ENCODE measurements around the gene AIG1. TPM values are rescaled to one million over a fixed set of nuclear protein-coding genes. Genes with fewer than 3 reads are reported as not detected.

AIG1 gene
- total RNA-seq, 1 donor from 2014 or later = 37.1 TPM

DNA sequence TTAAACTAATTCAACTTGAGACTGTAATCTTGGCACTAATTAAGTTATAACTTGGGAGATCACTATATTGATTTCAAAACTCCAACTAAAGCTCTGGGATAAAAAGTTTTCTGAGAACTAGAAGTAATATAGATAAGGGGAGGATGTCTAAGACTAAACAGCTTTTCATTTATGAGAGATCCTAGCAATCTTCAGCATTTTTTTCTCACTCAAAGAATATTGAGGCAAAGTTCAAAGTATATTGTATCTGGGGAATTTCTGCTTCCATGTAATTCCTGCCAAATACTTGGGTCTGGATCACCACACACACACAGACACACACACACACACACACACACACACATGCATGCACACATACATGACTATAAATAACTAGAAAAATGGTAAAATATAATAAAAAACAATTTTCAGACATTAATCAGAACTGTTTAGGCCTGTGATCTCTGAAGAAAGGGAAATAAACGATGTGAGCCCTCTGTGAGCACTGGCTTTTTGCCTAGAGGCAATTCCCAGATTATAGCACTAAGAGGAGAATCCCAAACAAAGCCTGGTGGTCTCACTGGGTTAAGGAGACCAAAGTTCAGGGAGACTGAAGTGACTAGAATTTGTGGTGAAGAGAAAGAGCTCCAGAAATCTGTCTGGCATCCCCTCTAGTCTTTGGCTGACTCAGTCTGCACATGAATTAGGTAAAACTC lies 297.0 kb downstream of the AIG1 start:
- H3K27ac Mint-ChIP-seq = no peak overlapping the region
- H2AFZ ChIP-seq (replicated peaks) = no peak overlapping the region

DNA sequence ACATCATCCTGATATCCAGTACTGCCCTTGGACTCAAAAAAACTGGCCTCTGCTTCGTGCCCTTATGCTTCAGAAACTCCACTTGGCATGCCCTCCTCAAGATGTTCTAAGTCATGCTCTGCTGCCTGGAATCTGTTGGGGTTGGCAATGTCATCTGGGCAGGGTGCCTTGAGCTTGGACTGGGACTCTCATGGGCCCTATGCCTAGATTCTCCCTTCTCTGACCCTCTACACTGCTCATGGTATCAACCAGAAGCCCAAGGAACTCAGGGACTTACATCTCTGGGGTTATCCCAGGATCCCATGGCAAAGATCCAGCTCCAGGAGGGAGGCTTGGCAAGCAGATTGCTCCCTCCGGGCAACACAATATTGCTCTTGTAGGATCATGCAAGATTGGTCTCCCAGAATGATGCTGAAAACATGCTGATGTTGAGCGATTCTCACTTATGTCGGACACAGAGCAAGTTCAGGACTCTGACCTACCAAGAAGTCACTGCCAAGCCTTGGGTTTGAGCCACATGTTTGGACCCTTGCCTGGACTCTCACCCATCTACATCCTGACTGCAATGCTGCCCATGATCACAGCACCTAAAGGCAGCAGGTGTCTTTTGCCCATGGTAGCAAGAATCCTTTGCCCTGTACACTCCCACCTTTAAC lies 301.0 kb downstream of the AIG1 start:
- H2AFZ ChIP-seq (replicated peaks) = no peak overlapping the region
- Mint-ChIP-seq H3K27me3 (ENCODE audit: insufficient read depth, low read depth) (no peaks in the 10 kb centered on the region), H3K27ac (no peak overlapping the region), H3K4me1 (no peaks in the 10 kb centered on the region), H3K36me3 (no peaks in the 10 kb centered on the region), H3K4me3 (no peak overlapping the region), H3K9me3 (no peaks in the 10 kb centered on the region)
- H4K20me1 ChIP-seq (ENCODE audit: low read depth) = no peaks in the 10 kb centered on the region
- no peak for DNase-seq (ENCODE audit: low spot score)
- no peak overlapping the region for H3K27ac ChIP-seq
- no peak overlapping the region for H3K9ac ChIP-seq
- H3K4me1 ChIP-seq = no peaks in the 10 kb centered on the region
- H3K27me3 ChIP-seq = no peaks in the 10 kb centered on the region
- no peaks in the 10 kb centered on the region for H3K9me3 ChIP-seq (ENCODE audit: low read depth)
- H3K4me3 ChIP-seq = no peak overlapping the region
- no peaks in the 10 kb centered on the region for H3K36me3 ChIP-seq
- TF ChIP-seq, protein P1, sequence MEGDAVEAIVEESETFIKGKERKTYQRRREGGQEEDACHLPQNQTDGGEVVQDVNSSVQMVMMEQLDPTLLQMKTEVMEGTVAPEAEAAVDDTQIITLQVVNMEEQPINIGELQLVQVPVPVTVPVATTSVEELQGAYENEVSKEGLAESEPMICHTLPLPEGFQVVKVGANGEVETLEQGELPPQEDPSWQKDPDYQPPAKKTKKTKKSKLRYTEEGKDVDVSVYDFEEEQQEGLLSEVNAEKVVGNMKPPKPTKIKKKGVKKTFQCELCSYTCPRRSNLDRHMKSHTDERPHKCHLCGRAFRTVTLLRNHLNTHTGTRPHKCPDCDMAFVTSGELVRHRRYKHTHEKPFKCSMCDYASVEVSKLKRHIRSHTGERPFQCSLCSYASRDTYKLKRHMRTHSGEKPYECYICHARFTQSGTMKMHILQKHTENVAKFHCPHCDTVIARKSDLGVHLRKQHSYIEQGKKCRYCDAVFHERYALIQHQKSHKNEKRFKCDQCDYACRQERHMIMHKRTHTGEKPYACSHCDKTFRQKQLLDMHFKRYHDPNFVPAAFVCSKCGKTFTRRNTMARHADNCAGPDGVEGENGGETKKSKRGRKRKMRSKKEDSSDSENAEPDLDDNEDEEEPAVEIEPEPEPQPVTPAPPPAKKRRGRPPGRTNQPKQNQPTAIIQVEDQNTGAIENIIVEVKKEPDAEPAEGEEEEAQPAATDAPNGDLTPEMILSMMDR (IDR thresholded peaks at IDR 0.05) = no peak
- no peak for TF ChIP-seq EZH2phosphoT487 (IDR thresholded peaks at IDR 0.05)
- no peak for TF ChIP-seq EZH2 (IDR thresholded peaks at IDR 0.05)
- H3K4me2 ChIP-seq = no peak overlapping the region
- no peaks in the 10 kb centered on the region for H3F3A ChIP-seq (ENCODE audit: low read depth)
- no peaks in the 10 kb centered on the region for H3K79me2 ChIP-seq (ENCODE audit: low read depth)

More for the DNA sequence above, 297.0 kb downstream of the AIG1 start:
- no peaks in the 10 kb centered on the region for H3K4me1 ChIP-seq
- H3K27me3 ChIP-seq = no peaks in the 10 kb centered on the region
- H3K9me3 Mint-ChIP-seq = peaks cover 2% of the 10 kb centered on the region
- no peaks in the 10 kb centered on the region for H3K27me3 Mint-ChIP-seq (ENCODE audit: insufficient read depth, low read depth)
- H3K27ac ChIP-seq = no peak overlapping the region
- H3K79me2 ChIP-seq (ENCODE audit: low read depth) = no peaks in the 10 kb centered on the region
- H3K36me3 ChIP-seq = no peaks in the 10 kb centered on the region
- no peaks in the 10 kb centered on the region for H3K4me1 Mint-ChIP-seq
- no peak overlapping the region for H3K9ac ChIP-seq
- DNase-seq (ENCODE audit: low spot score) = no peak
- H4K20me1 ChIP-seq (ENCODE audit: low read depth) = no peaks in the 10 kb centered on the region
- TF ChIP-seq EZH2 (IDR thresholded peaks at IDR 0.05) = no peak
- no peak for TF ChIP-seq EZH2phosphoT487 (IDR thresholded peaks at IDR 0.05)
- TF ChIP-seq, protein P1 (IDR thresholded peaks at IDR 0.05) = no peak
- no peak overlapping the region for H3K4me3 Mint-ChIP-seq
- no peaks in the 10 kb centered on the region for H3F3A ChIP-seq (ENCODE audit: low read depth)
- H3K4me2 ChIP-seq = no peak overlapping the region
- no peaks in the 10 kb centered on the region for H3K9me3 ChIP-seq (ENCODE audit: low read depth)
- no peaks in the 10 kb centered on the region for H3K36me3 Mint-ChIP-seq
- H3K4me3 ChIP-seq = no peak overlapping the region

DNA sequence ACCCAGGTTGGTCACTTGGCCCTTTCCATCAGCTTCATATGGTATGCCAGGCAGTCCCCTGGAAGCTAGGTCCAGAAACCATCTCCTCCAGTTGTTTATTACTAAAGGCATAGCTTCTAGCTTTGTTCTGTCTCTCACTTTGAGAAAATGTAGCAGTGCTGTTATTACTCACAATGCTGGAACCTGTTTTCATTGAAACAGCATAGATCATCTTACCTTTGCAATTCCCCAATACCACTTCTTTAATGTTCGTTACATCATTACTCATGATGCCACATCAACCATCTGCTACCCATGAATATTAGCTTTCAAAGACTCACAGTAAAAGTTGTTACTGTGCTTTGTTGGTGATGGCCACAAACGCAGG lies 301.5 kb downstream of the AIG1 start:
- Mint-ChIP-seq H3K27me3 (ENCODE audit: insufficient read depth, low read depth) (no peaks in the 10 kb centered on the region), H3K4me1 (no peaks in the 10 kb centered on the region), H3K9me3 (no peaks in the 10 kb centered on the region), H3K36me3 (no peaks in the 10 kb centered on the region), H3K4me3 (no peak overlapping the region), H3K27ac (no peak overlapping the region)
- H3K79me2 ChIP-seq (ENCODE audit: low read depth) = no peaks in the 10 kb centered on the region
- H3K4me2 ChIP-seq = no peak overlapping the region
- H3K9ac ChIP-seq = no peak overlapping the region
- H4K20me1 ChIP-seq (ENCODE audit: low read depth) = no peaks in the 10 kb centered on the region
- H3K4me3 ChIP-seq = no peak overlapping the region
- TF ChIP-seq, protein P1 (IDR thresholded peaks at IDR 0.05) = no peak
- TF ChIP-seq EZH2 (IDR thresholded peaks at IDR 0.05) (no peak), EZH2phosphoT487 (IDR thresholded peaks at IDR 0.05) (no peak)
- H3K27ac ChIP-seq = no peak overlapping the region
- H3K9me3 ChIP-seq (ENCODE audit: low read depth) = no peaks in the 10 kb centered on the region
- H3F3A ChIP-seq (ENCODE audit: low read depth) = no peaks in the 10 kb centered on the region
- H3K36me3 ChIP-seq = no peaks in the 10 kb centered on the region
- no peaks in the 10 kb centered on the region for H3K27me3 ChIP-seq
- no peaks in the 10 kb centered on the region for H3K4me1 ChIP-seq
- no peak overlapping the region for H2AFZ ChIP-seq (replicated peaks)
- DNase-seq (ENCODE audit: low spot score) = no peak
